Right kidney (tissue), 1 donor: ENCODE data around the gene NOTCH1.

Experiments used
- DNase-seq: peaks from one replicate; pipeline ENCODE4 v3.0.0-alpha.2; 2016

The NOTCH1 gene

GRCh38 chr9:136484153-136485048, 61.4 kb downstream of the NOTCH1 start:
- peak; percentile 59 for DNase-seq

- peak; percentile 100 for DNase-seq
Measured at GRCh38 chr9:136483589-136484152, 62.2 kb downstream of the NOTCH1 start.

DNA sequence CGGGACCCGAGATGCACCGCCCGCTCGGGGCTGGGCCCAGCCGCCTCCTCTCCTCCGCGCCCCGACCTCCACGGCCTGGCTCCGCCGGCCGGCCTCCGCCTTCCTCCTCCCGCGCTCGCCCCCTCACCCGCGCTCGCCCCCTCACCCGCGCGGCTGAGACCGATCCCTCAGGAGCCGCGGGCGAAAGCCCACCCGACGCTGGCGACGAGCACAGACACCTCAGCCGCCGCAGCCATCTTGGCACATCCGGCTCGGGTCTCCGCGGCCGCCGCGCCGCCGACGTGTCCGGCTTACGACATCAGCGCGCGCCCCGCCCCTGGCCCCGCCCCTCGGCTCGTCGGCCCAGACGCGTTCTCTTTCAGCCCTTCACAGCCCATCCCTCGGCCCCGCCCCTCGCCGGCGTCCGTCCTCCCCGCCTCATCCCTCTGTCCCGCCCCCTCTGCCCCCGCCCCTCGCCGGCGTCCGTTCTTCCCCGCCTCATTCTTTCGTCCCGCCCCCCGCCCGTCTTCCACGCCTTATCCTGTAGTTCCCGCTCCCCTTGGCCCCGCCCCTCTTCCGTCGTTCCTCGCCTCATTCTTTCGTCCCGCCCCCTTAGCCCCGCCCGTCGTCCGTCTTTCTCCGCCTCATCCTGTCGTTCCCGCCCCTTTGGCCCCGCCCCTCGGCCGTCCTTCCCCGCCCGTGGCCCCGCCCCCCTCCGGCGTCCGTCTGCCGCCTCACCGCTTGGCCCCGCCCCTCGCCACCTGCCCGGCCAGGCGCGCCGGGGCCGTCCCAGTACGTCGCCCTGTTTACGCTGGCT, 62.9 kb downstream of the NOTCH1 start, which contains the start of gene SEC16A:
TSS of gene SEC16A (minus strand) at position 248 of the 796 bp plus-strand sequence. CDS start 5,425 bp downstream, outside the sequence.
- DNase-seq: peak; percentile 90

- DNase-seq: no peak
Measured at GRCh38 chr9:136482046-136482792, 63.6 kb downstream of the NOTCH1 start.

- DNase-seq: no peak
Measured at GRCh38 chr9:136481558-136481957, 64.3 kb downstream of the NOTCH1 start.

DNA sequence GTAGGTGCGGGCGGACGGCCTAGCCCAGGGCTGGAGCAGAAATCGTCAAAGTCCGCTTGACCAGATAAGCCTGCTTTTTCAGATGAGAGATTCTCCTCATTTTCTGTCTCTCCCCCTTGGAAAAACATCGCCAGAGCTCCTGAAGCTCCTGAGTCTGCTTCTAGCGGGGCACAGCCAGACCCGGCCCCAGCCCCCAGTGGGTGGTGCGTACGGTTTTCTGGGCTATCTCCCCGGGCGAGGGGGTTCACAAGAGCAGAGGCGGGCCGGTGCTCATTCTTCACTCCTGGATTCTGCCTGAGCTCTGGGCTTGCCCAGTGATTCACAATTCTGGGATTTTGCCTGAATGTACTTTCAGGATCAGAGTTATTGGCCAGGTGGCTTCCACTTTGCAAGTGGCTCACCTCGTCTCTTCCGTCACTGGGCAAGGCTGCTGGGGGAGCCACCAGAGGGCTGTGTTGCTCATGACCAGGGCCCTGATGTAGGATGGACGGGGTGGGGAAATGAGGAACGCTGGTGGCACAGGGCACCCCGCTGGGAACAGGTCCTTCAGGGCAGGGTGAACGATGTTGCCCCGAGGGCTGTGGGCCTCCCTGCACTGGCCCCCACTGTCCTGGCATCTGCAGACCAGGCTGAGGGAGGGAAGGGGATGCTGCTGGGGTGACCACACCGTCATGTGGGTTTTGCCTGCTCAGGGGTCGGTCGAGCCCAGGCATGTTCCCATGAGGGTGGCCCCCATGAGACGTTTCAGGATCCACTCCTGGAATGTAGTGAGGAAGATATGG, 69.3 kb downstream of the NOTCH1 start:
- DNase-seq: no peak

- DNase-seq: no peak
Measured at GRCh38 chr9:136474974-136475865, 70.6 kb downstream of the NOTCH1 start.

- no peak for DNase-seq
Measured at GRCh38 chr9:136474021-136474640, 71.7 kb downstream of the NOTCH1 start.

GRCh38 chr9:136473354-136473721, 72.5 kb downstream of the NOTCH1 start:
- DNase-seq: no peak

DNA sequence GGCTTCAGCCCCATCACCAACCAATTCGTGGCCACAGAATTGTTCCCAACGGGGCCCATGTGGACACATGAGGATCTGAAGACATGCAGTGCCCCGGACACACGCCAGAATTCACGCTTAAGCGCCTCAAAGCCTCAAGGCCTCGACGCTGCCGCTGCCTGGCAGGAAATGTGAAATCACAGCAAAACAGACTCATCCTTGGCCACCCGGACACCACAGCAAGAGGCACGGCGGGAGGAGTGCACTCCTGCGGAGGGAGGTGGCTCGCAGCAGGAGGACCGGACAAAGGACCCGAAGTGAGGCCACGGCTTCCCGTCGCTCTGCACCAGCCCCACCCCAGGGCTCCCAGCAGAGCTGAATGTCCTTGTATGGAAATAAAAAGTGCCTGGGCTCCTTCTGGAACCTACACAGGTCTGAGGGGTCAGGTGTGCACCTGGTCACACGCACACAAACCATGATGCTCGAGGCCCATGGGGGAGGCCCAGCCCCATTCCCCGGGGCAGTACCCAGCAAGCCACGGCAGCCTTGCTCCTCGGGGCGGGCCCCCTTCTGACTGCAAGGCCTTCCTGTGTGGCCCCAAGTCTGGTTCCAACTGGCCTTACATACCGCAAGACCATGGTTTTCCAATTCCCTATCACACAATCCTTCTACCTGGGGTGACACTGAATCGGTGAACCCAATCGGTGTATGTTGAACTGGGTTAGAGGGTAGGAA, 73.1 kb downstream of the NOTCH1 start:
- DNase-seq: no peak

- no peak for DNase-seq
Measured at GRCh38 chr9:136471802-136472487, 73.9 kb downstream of the NOTCH1 start.

DNA sequence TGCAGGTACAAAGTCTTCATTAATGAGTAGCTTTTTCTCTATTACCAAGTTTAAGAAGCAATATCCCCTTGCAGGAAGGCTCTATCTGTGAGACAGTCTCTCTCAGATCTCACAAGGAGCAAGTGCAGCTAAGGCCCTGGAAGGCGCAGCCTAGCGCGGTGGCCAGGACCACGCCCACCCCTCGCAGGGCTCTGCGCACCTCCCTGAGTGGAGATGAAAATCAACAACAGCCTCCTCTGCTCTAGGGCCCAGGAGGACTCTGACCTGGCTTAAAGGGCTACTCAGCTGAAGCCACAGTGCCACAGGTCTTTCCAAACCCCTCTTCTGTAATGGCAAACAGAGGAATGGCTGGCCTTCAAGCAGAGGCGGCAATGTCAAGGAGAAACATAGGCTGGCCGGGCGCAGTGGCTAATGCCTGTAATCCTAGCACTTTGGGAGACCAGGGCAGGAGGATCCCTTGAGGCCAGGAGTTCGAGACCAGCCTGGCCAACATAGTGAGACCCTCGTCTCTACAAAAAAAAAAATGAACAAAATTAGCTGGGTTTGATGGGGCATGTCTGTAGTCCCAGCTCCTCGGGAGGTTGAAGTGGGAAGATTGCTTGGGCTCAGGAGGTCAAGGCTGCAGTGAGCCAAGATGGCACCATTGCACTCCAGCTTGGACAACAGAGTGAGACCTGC, 74.9 kb downstream of the NOTCH1 start:
- no peak for DNase-seq

DNA sequence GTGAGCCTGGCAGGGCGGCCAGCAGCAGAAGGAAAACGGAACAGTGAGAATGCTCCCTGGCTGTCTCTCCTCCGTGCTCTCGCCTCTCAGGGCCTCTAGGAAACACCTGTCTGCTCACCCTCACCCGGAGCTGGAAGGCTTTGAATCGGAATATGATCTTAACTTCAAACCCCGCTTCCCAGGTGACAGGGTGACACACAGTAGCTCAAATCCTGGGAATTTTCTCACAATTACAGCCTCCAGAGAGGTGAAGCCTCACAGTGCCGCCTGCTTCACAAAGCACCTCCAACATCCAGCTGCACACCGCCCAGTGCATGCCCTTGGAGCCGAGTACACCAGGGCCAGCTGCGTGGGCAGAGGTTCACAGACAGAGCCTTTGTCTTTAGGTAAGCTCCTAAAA, 75.5 kb downstream of the NOTCH1 start:
- no peak for DNase-seq

DNA sequence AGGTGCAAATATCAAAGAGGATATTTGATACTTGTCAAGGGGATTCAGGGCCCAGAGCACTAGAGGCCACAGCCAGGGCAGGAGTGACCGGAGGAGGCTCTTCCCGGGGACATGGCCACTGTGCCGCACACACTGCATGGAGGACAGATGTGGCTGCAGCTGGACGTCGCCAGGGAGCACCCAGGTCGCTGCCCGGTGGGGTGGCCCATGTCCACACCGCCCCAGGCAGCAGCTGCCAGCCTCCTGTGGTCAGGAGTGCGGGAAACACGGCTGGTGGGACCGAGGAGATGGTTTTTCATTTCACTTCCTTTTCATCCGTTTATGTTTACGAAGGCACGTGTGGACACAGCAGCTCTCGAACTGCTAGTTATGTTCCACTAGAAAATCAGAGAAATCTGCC, 78.1 kb downstream of the NOTCH1 start:
- no peak for DNase-seq

DNA sequence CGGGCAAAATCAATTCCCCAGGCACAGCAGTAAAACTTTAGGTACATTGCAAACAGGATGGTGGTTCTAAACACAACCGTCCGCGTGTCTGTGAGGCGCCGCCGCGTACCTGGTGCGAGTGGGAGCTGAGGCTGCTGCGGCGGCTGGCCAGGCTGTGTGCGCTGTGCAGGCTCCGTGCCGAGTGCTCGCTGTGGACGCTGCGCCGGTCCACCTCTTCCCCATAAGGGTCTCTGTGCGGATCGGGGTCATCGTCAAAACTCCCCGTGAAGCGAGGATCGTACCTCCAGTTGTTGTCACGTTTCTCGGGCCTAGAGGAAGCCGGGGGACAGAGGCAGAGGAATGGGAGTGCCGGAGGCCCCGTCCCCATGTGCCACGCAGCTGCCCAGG, 79.7 kb downstream of the NOTCH1 start:
- DNase-seq: no peak

DNA sequence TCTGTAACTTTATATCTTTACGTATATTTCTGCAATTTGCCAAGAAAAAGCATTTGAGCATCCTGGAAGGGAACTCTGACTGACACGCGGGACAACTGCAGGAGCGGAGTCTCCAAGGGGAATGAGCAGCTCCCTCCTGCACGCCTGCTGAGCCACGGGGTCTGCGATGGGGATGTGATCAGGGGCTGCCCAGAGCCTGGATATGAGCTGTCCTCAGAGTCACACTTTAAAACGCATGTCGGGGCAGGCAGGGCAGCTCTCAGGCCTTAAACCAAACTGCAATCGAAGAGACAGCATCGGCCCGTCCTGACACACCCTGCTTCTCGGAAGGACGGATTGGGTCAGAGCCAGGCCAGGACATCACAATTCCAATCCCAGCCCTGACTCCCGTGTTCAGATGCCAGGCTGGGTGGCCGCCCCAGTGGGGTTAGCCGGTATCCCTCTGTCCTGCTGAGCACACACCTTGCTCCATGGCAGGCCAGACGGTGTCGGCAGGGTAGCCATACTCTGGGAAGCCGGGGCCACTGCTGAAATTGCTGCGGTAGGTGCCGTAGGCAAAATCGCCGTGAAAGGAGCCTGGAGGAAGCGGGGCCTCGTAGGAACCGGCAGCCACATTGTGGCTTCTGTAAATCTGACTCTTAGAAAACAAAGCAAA, 80.2 kb downstream of the NOTCH1 start:
- DNase-seq: no peak

GRCh38 chr9:136464241-136464640, 81.6 kb downstream of the NOTCH1 start:
- DNase-seq: no peak
